Raji (cell line): ENCODE measurements around the gene SLC25A6.

Source experiments
- POLR2A ChIP-seq: IDR thresholded peaks from 2 replicates; pipeline ENCODE4 v1.6.1; 2011; ENCODE audit warnings: low read depth, low read length, control low read depth; ENCODE audit not compliant: insufficient read depth

The SLC25A6 gene

GRCh38 chrX:1391707-1392375 lies at the start of gene SLC25A6:
SLC25A6 (minus strand) TSS chrX:1392113; CDS start chrX:1392009, 104 bp downstream.
- TF ChIP-seq POLR2A, result peak; percentile 92

- TF ChIP-seq POLR2A, result no peak
Observed at GRCh38 chrX:1440506-1440905, 48.6 kb upstream of the SLC25A6 start.

GRCh38 chrX:1435241-1435895 lies 43.5 kb upstream of the SLC25A6 start:
- TF ChIP-seq POLR2A, result no peak

GRCh38 chrX:1434871-1435240 lies 42.9 kb upstream of the SLC25A6 start:
- no peak for TF ChIP-seq POLR2A

DNA sequence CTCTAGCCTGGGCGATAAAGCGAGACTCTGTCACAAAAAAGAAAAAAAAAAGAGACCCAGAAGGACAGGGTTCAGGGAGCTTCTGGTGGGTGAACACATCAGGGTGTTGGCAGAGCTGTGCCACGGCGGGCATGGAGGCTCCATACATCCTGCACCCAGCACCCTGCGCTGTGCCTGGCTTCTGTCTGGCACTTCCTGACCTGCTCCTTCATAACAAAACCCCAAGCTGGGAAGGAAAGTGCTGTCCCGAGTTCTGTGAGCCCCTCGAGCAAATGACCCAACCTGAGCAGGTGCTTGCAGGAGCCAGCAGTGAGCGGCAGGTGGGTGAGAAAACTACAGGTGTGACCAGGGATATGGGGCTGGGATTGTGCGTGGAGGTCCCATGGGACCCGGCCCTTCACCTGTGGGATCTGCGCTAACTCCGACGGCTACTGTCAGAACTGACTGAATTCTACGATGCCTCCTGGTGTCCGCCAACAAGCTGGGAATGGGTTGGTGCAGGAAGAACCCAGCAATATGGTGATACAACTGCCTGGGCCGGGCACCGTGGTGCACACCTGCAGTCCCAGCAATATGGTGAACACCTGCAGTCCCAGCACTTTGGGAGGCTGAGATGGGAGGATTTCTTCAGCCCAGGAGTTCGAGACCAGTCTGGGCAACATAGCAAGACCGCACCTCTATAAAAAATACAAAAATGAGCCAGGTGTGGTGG lies 41.9 kb upstream of the SLC25A6 start:
- TF ChIP-seq POLR2A, result no peak

DNA sequence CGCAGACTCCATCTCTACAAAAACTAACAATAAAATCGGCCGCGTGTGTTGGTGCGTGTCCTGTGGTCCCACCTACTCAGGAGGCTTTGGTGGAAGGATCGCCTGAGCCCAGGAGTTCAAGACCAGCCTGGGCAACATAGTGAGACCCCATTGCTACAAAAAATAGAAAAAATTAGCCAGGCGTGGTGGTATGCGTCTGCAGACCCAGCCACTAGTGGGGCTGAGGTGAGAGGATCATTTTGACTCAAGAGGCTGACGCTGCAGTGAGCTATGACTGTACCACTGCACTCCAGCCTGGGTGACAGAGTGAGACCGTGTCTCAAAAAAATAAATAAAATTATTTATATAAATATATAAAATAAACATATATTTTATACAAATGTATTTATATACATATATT lies 38.5 kb upstream of the SLC25A6 start:
- TF ChIP-seq POLR2A, result no peak

GRCh38 chrX:1427756-1428155 lies 35.8 kb upstream of the SLC25A6 start:
- TF ChIP-seq POLR2A, result no peak

DNA sequence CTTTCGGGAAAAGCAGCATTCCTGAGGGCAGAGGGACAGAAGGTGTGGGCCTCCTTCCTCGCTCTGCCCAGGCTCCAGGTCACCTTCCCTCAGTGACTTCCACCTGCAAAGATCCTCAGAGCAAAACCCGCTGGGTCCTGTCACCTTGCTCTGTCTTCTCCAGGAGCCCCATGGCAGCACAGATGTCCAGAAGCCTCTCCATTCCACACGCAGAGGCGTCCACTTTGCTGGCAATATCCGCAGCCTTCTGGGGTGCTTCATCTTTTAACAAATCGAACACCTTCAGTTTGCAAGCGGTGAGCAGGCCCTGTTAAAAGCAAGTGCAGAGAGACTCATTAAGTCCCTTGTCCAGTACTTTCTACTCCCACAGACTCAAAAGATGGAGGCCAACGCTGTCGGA lies 33.5 kb upstream of the SLC25A6 start:
- no peak for TF ChIP-seq POLR2A

DNA sequence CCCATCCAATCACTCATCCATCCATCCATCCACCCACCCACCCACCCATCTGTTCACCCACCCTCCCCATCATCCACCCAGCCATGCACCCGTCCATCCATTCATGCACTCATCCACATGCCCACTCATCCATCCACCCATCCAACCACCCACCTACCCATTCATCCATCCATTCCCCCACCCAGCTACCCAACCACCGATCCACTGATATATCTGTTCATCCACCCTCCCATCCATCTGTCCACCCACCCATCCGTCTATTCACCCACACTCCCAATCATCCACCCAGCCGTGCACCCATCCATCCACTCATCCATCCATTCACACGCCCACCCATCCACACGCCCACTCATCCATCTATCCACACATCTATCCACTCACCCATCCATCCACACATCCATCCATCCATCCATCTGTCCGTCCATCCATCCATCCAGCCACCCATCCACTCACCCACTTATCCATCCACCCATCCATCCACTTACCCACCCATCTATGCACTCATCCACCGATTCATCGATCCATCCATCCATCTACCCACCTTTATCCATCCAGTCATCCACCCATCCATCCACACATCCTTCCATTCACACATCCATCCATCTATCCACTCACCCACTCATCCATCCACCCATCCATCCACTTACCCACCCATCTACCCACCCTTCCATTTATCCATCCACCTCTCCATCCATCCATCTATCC lies 32.4 kb upstream of the SLC25A6 start:
- TF ChIP-seq POLR2A, result no peak

GRCh38 chrX:1423215-1423614 lies 31.3 kb upstream of the SLC25A6 start:
- TF ChIP-seq POLR2A, result peak; percentile 41; the same call in 1 of the 2 replicates

- 0 out of 2 replicates have a peak, but pooled peaks have one; percentile 20 for TF ChIP-seq POLR2A
Observed at GRCh38 chrX:1422135-1422465, 30.2 kb upstream of the SLC25A6 start.

DNA sequence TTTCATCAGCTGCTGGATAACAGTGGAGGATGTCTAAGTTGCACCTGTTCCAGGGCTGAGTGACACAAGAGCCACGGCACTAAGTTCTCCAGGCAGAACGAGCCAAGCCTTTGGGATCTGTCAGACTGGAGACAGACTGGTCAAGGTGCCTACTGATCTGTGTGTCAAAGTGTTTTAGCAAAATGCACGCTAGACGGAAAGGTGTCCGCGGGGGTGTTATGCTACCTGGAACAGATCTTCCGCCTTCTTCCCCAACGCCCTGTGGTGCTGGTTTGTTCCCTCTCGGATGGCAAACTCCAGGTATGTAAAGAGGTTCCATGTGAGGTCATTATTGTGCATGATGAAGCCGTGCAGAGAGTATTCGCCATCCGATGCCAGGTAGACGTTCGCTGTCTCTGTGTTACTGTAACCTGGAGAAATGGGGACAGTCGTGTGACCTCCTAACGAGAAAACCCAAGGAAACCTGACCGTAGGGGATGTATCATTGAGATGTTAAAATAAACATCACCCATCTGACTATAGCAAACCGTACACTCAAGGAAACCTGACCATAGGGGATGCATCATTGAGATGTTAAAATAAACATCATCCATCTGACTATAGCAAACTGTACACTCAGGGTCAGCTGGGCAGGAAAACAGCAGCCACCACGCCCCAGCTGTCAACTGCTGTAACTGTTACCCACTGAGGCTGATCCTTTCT lies 29.7 kb upstream of the SLC25A6 start:
- TF ChIP-seq POLR2A, result peak; percentile 35; the same call in 1 of the 2 replicates

DNA sequence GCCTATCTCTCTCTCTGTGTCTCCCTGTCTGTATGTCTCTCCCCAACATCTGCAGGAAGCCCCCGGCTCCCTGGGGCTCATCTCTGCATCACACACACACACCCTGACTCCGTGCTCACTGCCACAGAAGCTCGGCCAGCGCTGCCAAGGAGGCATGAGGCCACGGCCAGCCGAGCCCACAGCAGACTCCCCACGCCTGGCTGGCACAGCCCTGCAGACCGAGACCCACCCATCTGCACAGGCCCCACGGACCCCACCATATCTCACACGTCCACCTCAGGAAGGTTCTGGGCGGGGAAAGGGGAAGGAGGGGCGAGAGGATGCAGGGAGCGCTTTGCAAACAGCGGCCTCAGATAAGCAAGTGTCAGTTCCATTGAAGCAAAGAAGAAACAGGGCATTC lies 28.5 kb upstream of the SLC25A6 start:
- TF ChIP-seq POLR2A, result no peak; the same call in 1 of the 2 replicates

DNA sequence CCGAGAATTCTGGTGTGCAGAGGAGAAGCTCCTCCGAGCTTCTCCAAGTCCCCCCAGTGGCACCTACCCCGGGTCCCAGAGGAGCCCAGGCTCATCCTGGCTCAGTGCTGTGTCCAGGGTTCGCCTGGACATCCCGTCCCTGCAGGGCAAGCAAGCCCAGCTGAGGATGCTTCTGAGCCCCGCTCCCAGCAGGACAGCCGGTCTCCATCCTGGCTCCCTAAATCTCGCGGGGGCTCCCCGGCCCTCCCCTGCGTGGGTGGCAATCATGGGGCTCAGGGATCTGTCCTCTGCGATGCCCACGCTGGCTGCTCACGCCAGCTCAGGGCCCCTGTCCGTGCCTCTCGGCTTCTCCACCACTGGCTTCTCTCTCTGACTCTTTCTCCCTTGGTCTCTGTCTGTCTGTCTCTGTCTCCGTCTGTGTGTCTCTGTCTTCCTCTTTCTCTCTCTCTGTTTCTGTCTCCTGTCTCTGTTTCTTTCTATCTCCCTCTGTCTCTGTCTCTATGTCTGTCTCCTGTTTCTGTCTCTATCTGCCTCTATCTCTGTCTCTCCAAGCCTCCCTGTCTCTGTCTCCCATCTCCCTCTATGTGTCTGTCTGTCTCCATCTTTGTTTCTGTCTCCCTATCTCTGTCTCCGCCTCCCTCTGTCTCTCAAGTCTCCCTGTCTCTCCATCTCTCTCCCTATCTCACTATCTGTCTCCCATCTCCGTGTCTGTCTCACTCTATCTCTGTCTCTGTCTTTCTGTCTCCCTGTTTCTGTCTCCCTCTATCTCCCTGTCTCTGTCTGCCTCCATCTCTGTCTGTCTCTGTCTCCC lies 27.8 kb upstream of the SLC25A6 start:
- TF ChIP-seq POLR2A, result peak; percentile 38
